OCI-LY3 (cell line): ENCODE results near the gene IZUMO2.

ENCODE experiments used
- H2AFZ ChIP-seq: fragments of 200-600, 300-600 bp; shearing (Covaris generic); 2 replicates; pipeline ENCODE4 v1.6.0; 2014; ENCODE audit warnings: antibody characterized with exemption, low read depth, low read length
- H3K27ac ChIP-seq: fragments of 200-600, 300-600 bp; sonication (generic); 2 replicates; pipeline ENCODE4 v1.5.1; 2014; ENCODE audit warnings: mild to moderate bottlenecking, low read length, moderate library complexity, mixed read lengths
- H3K27me3 ChIP-seq: fragments of 200-600, 300-600 bp; sonication (generic); 2 replicates; pipeline ENCODE4 v1.6.1; 2014; ENCODE audit warnings: low read depth, low read length, mixed read lengths
- H3K36me3 ChIP-seq: fragments of 200-600, 300-600 bp; sonication (generic); replicated peaks from 2 replicates; pipeline ENCODE3; 2014; ENCODE audit warnings: low read depth, low read length, mixed read lengths
- H3K4me1 ChIP-seq: fragments of 300-600, 200-600 bp; sonication (generic); 2 replicates; pipeline ENCODE4 v1.6.1; 2014; ENCODE audit warnings: low read length, mixed read lengths
- H3K4me2 ChIP-seq: fragments of 200-600, 300-600 bp; sonication (generic); 2 replicates; pipeline ENCODE4 v1.6.1; 2014; ENCODE audit warnings: low read length, mixed read lengths
- H3K4me3 ChIP-seq: fragments of 300-600, 200-600 bp; sonication (generic); 2 replicates; pipeline ENCODE4 v1.5.1; 2014; ENCODE audit warnings: antibody characterized with exemption, mild to moderate bottlenecking, low read length, moderate library complexity
- H3K79me2 ChIP-seq: fragments of 300-600, 200-600 bp; shearing (Covaris generic); 2 replicates; pipeline ENCODE4 v1.6.1; 2014; ENCODE audit warnings: mild to moderate bottlenecking, low read length, mixed read lengths
- H3K9ac ChIP-seq: fragments of 300-600, 200-600 bp; shearing (Covaris generic); 2 replicates; pipeline ENCODE4 v1.6.0; 2014; ENCODE audit warnings: mild to moderate bottlenecking, low read length, moderate library complexity
- H3K9me3 ChIP-seq: fragments of 200-600, 300-600 bp; shearing (Covaris generic); 2 replicates; pipeline ENCODE4 v1.6.1; 2014; ENCODE audit warnings: low read length, mixed read lengths; ENCODE audit not compliant: insufficient read depth
- H4K20me1 ChIP-seq: fragments of 200-600, 300-600 bp; sonication (generic); 2 replicates; pipeline ENCODE4 v1.6.1; 2016; ENCODE audit warnings: low read length, mixed read lengths; ENCODE audit not compliant: insufficient read depth
- EZH2phosphoT487 ChIP-seq: fragments of 200-600 bp; shearing (Covaris generic); IDR thresholded peaks from 2 replicates; pipeline ENCODE4 v1.6.1; 2018; ENCODE audit warnings: antibody characterized with exemption, mixed run types, low read depth
- TF ChIP-seq, protein P1 (sequence below): fragments of 200-600, 300-600 bp; sonication (generic); IDR thresholded peaks from 2 replicates; pipeline ENCODE4 v1.5.1; 2014; ENCODE audit warnings: antibody characterized with exemption, low read length, low read depth

IZUMO2 gene

DNA sequence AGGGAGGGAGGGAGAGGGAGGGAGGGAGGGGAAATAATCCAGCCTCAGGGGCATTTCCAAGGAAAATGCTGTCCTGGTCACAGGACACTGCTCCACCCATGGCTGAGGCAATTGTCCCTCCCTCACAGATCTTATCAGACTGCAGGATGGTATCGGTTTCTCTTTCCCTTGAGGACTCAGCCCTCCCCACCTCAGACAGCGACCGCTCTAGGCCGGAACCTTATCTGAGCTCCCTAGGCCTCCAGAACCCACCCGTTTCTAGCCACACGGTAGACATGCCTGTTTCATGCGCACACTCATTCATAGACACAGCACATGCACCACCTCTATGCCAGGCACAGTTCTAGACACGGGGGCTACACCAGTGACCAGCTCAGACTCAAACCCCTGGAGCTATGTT lies 10.0 kb upstream of the IZUMO2 start:
- H3K9ac ChIP-seq, result no peak overlapping the region

DNA sequence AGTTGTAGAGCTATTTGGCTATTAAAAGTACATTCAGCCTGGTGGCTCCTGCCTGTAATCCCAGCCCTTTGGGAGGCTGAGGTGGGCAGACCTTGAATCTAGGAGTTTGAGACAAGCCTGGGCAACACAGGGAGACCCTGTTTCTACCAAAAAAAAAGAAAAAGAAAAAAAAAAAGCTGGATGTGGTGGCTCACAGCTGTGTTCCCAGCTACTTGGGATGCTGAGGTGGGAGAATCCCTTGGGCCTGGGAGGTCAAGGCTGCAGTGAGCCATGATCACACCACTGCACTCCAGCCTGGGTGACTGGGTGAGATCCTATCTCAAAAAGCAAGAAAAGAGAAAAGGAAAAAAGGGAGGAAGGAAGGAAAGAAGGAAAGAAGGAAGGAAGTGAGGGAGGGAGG lies 9.6 kb upstream of the IZUMO2 start:
- H3K27ac ChIP-seq, result no peak overlapping the region
- H2AFZ ChIP-seq, result no peak overlapping the region
- no peak overlapping the region for H3K4me2 ChIP-seq
- H3K36me3 ChIP-seq, result no peaks in the 10 kb centered on the region
- H3K9ac ChIP-seq, result no peak overlapping the region
- no peaks in the 10 kb centered on the region for H4K20me1 ChIP-seq
- TF ChIP-seq, protein P1, sequence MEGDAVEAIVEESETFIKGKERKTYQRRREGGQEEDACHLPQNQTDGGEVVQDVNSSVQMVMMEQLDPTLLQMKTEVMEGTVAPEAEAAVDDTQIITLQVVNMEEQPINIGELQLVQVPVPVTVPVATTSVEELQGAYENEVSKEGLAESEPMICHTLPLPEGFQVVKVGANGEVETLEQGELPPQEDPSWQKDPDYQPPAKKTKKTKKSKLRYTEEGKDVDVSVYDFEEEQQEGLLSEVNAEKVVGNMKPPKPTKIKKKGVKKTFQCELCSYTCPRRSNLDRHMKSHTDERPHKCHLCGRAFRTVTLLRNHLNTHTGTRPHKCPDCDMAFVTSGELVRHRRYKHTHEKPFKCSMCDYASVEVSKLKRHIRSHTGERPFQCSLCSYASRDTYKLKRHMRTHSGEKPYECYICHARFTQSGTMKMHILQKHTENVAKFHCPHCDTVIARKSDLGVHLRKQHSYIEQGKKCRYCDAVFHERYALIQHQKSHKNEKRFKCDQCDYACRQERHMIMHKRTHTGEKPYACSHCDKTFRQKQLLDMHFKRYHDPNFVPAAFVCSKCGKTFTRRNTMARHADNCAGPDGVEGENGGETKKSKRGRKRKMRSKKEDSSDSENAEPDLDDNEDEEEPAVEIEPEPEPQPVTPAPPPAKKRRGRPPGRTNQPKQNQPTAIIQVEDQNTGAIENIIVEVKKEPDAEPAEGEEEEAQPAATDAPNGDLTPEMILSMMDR, result no peak
- no peak for TF ChIP-seq EZH2phosphoT487
- H3K9me3 ChIP-seq, result no peaks in the 10 kb centered on the region
- no peaks in the 10 kb centered on the region for H3K27me3 ChIP-seq
- no peak overlapping the region for H3K4me3 ChIP-seq
- no peaks in the 10 kb centered on the region for H3K79me2 ChIP-seq
- no peaks in the 10 kb centered on the region for H3K4me1 ChIP-seq

More for the DNA sequence above, 10.0 kb upstream of the IZUMO2 start:
- no peak overlapping the region for H2AFZ ChIP-seq
- no peaks in the 10 kb centered on the region for H3K27me3 ChIP-seq
- H4K20me1 ChIP-seq, result no peaks in the 10 kb centered on the region
- no peak overlapping the region for H3K4me2 ChIP-seq
- TF ChIP-seq EZH2phosphoT487, result no peak
- TF ChIP-seq, protein P1, result no peak
- no peak overlapping the region for H3K4me3 ChIP-seq
- peaks cover 1% of the 10 kb centered on the region for H3K4me1 ChIP-seq
- H3K9me3 ChIP-seq, result no peaks in the 10 kb centered on the region
- H3K36me3 ChIP-seq, result no peaks in the 10 kb centered on the region
- no peak overlapping the region for H3K27ac ChIP-seq
- no peaks in the 10 kb centered on the region for H3K79me2 ChIP-seq

DNA sequence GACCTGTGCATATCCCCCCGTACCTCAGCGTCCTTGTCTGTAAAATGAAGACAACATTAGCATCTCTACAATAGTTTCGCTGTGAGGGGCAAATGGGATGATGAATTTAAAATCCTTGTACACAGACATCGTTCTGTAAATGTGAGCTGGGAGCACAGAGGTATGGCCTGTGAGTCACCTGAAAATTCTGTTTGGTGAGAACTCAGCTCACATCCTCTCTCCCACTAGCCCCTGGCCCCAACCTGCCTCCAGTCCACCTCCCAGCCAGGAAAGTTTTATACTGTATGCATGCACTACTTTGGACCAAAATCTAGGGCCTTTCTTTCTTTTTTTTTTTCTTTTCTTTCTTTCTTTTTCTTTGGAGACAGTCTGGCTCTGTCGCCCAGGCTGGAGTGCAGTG lies 8.7 kb upstream of the IZUMO2 start:
- Histone ChIP-seq H3K27ac (no peak overlapping the region), H3K9ac (no peak overlapping the region), H3K4me1 (no peaks in the 10 kb centered on the region), H3K9me3 (no peaks in the 10 kb centered on the region), H4K20me1 (no peaks in the 10 kb centered on the region), H3K36me3 (no peaks in the 10 kb centered on the region), H3K79me2 (no peaks in the 10 kb centered on the region), H3K4me2 (no peak overlapping the region), H3K27me3 (no peaks in the 10 kb centered on the region), H2AFZ (no peak overlapping the region), H3K4me3 (no peak overlapping the region)
- no peak for TF ChIP-seq EZH2phosphoT487
- TF ChIP-seq, protein P1, result no peak

DNA sequence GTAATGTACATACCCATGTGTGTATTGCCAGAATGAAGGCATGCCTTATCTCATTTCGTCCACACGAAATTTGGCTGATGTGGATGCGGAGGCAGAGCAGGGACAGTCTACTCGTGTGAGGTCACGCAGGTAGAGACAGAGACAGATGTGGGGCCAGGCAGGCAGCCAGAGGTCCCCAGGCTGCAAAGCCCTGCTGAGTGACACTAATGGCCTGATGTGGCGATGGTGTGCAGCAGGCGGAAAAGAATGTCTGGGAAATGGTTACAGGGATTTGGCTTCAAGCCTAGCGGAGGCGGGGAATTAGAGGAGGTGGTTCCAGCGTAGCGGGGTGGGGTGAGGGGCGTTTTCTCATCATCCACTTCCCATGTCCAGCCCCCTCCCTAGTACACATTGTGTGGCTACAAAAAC lies 4.2 kb upstream of the IZUMO2 start:
- Histone ChIP-seq H3K4me3 (no peak overlapping the region), H3K9ac (no peak overlapping the region), H3K9me3 (no peaks in the 10 kb centered on the region), H2AFZ (no peak overlapping the region), H3K36me3 (no peaks in the 10 kb centered on the region), H3K79me2 (no peaks in the 10 kb centered on the region), H3K4me2 (no peak overlapping the region), H4K20me1 (no peaks in the 10 kb centered on the region), H3K27ac (no peak overlapping the region), H3K4me1 (peaks cover 4% of the 10 kb centered on the region), H3K27me3 (no peaks in the 10 kb centered on the region)
- no peak for TF ChIP-seq EZH2phosphoT487
- TF ChIP-seq, protein P1, result no peak
